Gastrocnemius medialis (tissue), 4 donors: ENCODE measurements around the gene WDR33.
"Not testable (repeated sequence)": the region's sequence is repeated elsewhere in the genome, so short reads cannot be mapped to it uniquely, and the experiment has no call there.

Source experiments
- CTCF ChIP-seq, 5 experiments: fragments of 450-650 bp in 3 of 5; fragments of 200-600 bp in 2 of 5; sonication (generic) in 2 of 5; IDR thresholded peaks in 4 of 5; conservative IDR thresholded peaks in 1 of 5; 1 replicate in 4 of 5; 2 replicates in 1 of 5; pipeline ENCODE4 v1.5.1; 2016 to 2019; ENCODE audit warnings: antibody characterized with exemption in 5 of 5, mild to moderate bottlenecking in 3 of 5, moderate library complexity in 3 of 5
- POLR2A ChIP-seq, 2 donors: fragments of 450-650 bp; IDR thresholded peaks; one replicate each; pipeline ENCODE4 v1.6.1; 2017; ENCODE audit warnings: antibody characterized with exemption in 2 of 2, mild to moderate bottlenecking in 2 of 2, moderate library complexity in 2 of 2

DNA sequence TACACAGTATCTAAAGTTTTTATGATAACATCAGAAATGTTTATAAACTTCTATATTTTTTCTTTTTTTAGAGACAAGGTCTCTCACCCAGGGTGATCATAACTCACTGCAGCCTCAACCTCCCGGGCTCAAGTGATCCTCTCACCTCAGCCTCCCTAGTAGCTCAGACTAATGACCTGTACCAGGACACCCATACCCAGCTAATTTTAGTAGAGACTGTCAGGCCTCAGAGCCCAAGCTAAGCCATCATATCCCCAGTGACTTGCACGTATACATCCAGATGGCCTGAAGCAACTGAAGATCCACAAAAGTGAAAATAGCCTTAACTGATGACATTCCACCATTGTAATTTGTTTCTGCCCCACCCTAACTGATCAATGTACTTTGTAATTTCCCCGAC is 1.5 kb upstream of the WDR33 start:
- not testable (repeated sequence) for TF ChIP-seq CTCF (IDR thresholded peaks at IDR 0.05 in 4 of 5, conservative IDR thresholded peaks at IDR 0.05 in 1 of 5); POLR2A (IDR thresholded peaks at IDR 0.05)
